BJ (cell line): ENCODE results near the gene TRIM63. TPM values are rescaled to one million over a fixed set of nuclear protein-coding genes. Genes with fewer than 3 reads are reported as not detected.

ENCODE experiments used
- CTCF ChIA-PET: fragments of 350-600 bp; formaldehyde crosslinking; extraction: SDS; loops from one replicate; lab custom pipeline; 2021; ENCODE audit warnings: antibody characterized with exemption, inconsistent platforms; lab: Yijun Ruan, JAX
- POLR2A ChIA-PET: fragments of 300-600 bp; sonication (Branson Sonifier 250); formaldehyde crosslinking; extraction: SDS; loops from one replicate; lab custom pipeline; 2021; ENCODE audit warnings: antibody characterized with exemption; lab: Charles Lee
- DNase-seq: peaks from one replicate; pipeline ENCODE4 v3.0.0-alpha.2; 2011; ENCODE audit warnings: low read depth
- H3K27me3 ChIP-seq: 2 replicates; pipeline ENCODE4 v1.6.0; 2011; ENCODE audit warnings: low read length; ENCODE audit not compliant: control insufficient read depth, insufficient read depth
- H3K36me3 ChIP-seq: 2 replicates; pipeline ENCODE4 v1.5.1; 2011; ENCODE audit warnings: low read length; ENCODE audit not compliant: control insufficient read depth, insufficient read depth
- H3K4me3 ChIP-seq: 2 replicates; pipeline ENCODE4 v1.5.1; 2011; ENCODE audit warnings: low read depth, mild to moderate bottlenecking, control low read depth, low read length
- CTCF ChIP-seq: IDR thresholded peaks from 2 replicates; pipeline ENCODE4 v1.5.1; 2011; ENCODE audit warnings: low read depth, mild to moderate bottlenecking, control low read depth, inconsistent platforms, low read length, moderate library complexity; ENCODE audit not compliant: insufficient read depth
- polyA plus RNA-seq: library from polyadenylated mRNA; depleted of rRNA; stranded (reverse); fragments of >200 nt; gene quantifications from 2 replicates; pipeline ENCODE4 v1.2.3, GENCODE V29; 2011

TRIM63 gene
- polyA plus RNA-seq, 1 experiment, result not detected

GRCh38 chr1:26066857-26067256 is 573 bp downstream of the TRIM63 start:
- TF ChIP-seq CTCF, result no peak
- CTCF ChIA-PET, result interaction anchor here (0.6 to 1.1 kb wide), 2 partner anchors 8 to 83 kb away, joined by 3 read pairs; no protein-coding TSS in a partner anchor
- Histone ChIP-seq H3K27me3 (peaks cover 21% of the 10 kb centered on the region), H3K36me3 (no peaks in the 10 kb centered on the region), H3K4me3 (no peak overlapping the region)
- no peak for DNase-seq
- POLR2A ChIA-PET, result no interaction called here

- TF ChIP-seq CTCF, result no peak
- Histone ChIP-seq H3K4me3 (no peak overlapping the region), H3K27me3 (peaks cover 23% of the 10 kb centered on the region), H3K36me3 (no peaks in the 10 kb centered on the region)
- CTCF ChIA-PET, result interaction anchor here (1.1 to 1.5 kb wide), 3 partner anchors 8 to 30 kb away, joined by 3 to 6 read pairs (median 4); no protein-coding TSS in a partner anchor
- no peak for DNase-seq
- POLR2A ChIA-PET, result no interaction called here
These were observed 1.3 kb downstream of the TRIM63 start for GRCh38 chr1:26066160-26066559.

GRCh38 chr1:26064553-26064952 is 2.9 kb downstream of the TRIM63 start:
- CTCF ChIA-PET, result interaction anchor here (1.0 to 1.4 kb wide), 4 partner anchors 12 to 80 kb away, joined by 3 to 4 read pairs (median 3); no protein-coding TSS in a partner anchor

GRCh38 chr1:26060832-26061574 is 6.4 kb downstream of the TRIM63 start:
- DNase-seq, result no peak
- Histone ChIP-seq H3K36me3 (no peaks in the 10 kb centered on the region), H3K4me3 (no peak overlapping the region), H3K27me3 (peaks cover 15% of the 10 kb centered on the region)
- ChIA-PET CTCF (interaction anchor here (0.7 kb wide), 1 partner anchor 314 kb away, joined by 3 read pairs; no protein-coding TSS in a partner anchor), POLR2A (no interaction called here)
- TF ChIP-seq CTCF, result no peak

More at GRCh38 chr1:26064553-26064952, 2.9 kb downstream of the TRIM63 start:
- POLR2A ChIA-PET, result no interaction called here
- no peak overlapping the region for H3K4me3 ChIP-seq
- peaks cover 23% of the 10 kb centered on the region for H3K27me3 ChIP-seq
- no peaks in the 10 kb centered on the region for H3K36me3 ChIP-seq
- no peak for DNase-seq
- TF ChIP-seq CTCF, result no peak

- H3K27me3 ChIP-seq, result peaks cover 8% of the 10 kb centered on the region
These were observed 7.5 kb downstream of the TRIM63 start for GRCh38 chr1:26059906-26060305.

More at GRCh38 chr1:26059906-26060305, 7.5 kb downstream of the TRIM63 start:
- Histone ChIP-seq H3K4me3 (no peak overlapping the region), H3K36me3 (no peaks in the 10 kb centered on the region)
- DNase-seq, result no peak
- POLR2A ChIA-PET, result interaction anchor here (0.6 kb wide), 1 partner anchor 9 kb away, joined by 8 read pairs; no protein-coding TSS in a partner anchor
- CTCF ChIA-PET, result interaction anchor here (0.9 to 1.6 kb wide), 2 partner anchors 24 to 175 kb away, joined by 3 to 5 read pairs; partner anchors contain the start of gene CEP85
- no peak for TF ChIP-seq CTCF
